ENCODE measurements around the gene MYO6.

GRCh38 chr6:75934643-75935472 is 185.8 kb downstream of the MYO6 start:
- TF ChIP-seq, protein P1, sequence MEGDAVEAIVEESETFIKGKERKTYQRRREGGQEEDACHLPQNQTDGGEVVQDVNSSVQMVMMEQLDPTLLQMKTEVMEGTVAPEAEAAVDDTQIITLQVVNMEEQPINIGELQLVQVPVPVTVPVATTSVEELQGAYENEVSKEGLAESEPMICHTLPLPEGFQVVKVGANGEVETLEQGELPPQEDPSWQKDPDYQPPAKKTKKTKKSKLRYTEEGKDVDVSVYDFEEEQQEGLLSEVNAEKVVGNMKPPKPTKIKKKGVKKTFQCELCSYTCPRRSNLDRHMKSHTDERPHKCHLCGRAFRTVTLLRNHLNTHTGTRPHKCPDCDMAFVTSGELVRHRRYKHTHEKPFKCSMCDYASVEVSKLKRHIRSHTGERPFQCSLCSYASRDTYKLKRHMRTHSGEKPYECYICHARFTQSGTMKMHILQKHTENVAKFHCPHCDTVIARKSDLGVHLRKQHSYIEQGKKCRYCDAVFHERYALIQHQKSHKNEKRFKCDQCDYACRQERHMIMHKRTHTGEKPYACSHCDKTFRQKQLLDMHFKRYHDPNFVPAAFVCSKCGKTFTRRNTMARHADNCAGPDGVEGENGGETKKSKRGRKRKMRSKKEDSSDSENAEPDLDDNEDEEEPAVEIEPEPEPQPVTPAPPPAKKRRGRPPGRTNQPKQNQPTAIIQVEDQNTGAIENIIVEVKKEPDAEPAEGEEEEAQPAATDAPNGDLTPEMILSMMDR (IDR thresholded peaks at IDR 0.05) = peak in 2 of 3 experiments; percentile 43 to 57
- TF ChIP-seq POLR2AphosphoS5 (IDR thresholded peaks at IDR 0.05; ENCODE audit: insufficient read depth in 1 of 2, low read depth in 1 of 2) = no peak
- TF ChIP-seq POLR2A (IDR thresholded peaks at IDR 0.05) = no peak
